Measurements from ENCODE around the gene STAP2.

The STAP2 gene

DNA sequence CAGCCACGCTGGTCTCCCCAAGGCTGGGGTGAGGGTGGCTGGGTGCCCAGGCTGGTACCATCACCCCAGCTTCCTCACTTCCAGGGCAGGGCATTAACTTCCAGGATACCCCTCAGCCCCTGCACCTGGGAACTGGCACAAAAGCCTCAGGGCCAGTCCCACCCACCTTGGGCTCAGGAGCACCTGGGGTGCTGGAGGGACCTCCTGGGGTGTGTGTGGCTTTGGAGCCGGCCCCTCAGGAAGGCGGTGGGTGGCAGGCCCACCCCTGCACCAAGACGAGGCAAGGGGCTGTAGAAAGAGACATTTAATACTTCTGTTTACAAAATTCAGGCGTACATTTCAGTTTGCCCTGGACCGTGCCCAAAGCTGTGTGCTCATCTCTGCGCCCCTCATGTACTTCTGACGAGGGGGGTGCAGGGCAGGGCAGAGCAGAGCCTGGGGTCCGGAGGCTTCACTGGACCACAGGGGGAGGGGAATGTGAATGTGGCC, 21.5 kb upstream of the STAP2 start:
- H3K4me3 ChIP-seq (replicated peaks; ENCODE audit: low read depth, low read length), result no peak overlapping the region
- peaks cover 44% of the 10 kb centered on the region for H3K36me3 ChIP-seq (ENCODE audit: control insufficient read depth, insufficient read depth, low read length)
- TF ChIP-seq, protein P1, sequence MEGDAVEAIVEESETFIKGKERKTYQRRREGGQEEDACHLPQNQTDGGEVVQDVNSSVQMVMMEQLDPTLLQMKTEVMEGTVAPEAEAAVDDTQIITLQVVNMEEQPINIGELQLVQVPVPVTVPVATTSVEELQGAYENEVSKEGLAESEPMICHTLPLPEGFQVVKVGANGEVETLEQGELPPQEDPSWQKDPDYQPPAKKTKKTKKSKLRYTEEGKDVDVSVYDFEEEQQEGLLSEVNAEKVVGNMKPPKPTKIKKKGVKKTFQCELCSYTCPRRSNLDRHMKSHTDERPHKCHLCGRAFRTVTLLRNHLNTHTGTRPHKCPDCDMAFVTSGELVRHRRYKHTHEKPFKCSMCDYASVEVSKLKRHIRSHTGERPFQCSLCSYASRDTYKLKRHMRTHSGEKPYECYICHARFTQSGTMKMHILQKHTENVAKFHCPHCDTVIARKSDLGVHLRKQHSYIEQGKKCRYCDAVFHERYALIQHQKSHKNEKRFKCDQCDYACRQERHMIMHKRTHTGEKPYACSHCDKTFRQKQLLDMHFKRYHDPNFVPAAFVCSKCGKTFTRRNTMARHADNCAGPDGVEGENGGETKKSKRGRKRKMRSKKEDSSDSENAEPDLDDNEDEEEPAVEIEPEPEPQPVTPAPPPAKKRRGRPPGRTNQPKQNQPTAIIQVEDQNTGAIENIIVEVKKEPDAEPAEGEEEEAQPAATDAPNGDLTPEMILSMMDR (IDR thresholded peaks at IDR 0.05; ENCODE audit: insufficient read depth, low read length, poor library complexity, severe bottlenecking), result no peak
- DNase-seq (ENCODE audit: extremely low read depth, insufficient read length), result peak; percentile 7
- H3K27me3 ChIP-seq (replicated peaks; ENCODE audit: control insufficient read depth, insufficient read depth, low read length), result no peaks in the 10 kb centered on the region

DNA sequence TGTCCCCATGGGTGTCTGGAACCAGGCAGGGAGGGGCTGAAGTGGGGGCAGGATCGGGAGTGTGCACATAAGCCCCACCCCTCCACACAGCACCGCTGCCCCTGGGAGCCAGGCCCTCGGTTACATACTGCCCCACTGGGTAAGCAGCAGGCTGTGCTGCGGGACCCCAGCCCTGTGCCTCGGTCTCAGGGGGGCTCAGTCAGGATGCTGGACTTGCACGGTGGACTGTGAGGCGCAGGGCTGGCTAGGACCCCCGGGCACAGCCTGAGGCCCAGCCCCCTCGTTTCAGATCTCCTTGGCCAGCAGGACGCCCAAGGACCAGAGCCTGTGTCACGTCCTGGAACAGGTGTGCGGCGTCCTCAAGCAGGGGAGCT, 21.0 kb upstream of the STAP2 start:
- H3K36me3 ChIP-seq (ENCODE audit: control insufficient read depth, insufficient read depth, low read length), result peaks cover 41% of the 10 kb centered on the region
- no peak for DNase-seq (ENCODE audit: extremely low read depth, insufficient read length)
- no peaks in the 10 kb centered on the region for H3K27me3 ChIP-seq (replicated peaks; ENCODE audit: control insufficient read depth, insufficient read depth, low read length)
- H3K4me3 ChIP-seq (replicated peaks; ENCODE audit: low read depth, low read length), result no peak overlapping the region
- TF ChIP-seq, protein P1 (IDR thresholded peaks at IDR 0.05; ENCODE audit: insufficient read depth, low read length, poor library complexity, severe bottlenecking), result no peak

DNA sequence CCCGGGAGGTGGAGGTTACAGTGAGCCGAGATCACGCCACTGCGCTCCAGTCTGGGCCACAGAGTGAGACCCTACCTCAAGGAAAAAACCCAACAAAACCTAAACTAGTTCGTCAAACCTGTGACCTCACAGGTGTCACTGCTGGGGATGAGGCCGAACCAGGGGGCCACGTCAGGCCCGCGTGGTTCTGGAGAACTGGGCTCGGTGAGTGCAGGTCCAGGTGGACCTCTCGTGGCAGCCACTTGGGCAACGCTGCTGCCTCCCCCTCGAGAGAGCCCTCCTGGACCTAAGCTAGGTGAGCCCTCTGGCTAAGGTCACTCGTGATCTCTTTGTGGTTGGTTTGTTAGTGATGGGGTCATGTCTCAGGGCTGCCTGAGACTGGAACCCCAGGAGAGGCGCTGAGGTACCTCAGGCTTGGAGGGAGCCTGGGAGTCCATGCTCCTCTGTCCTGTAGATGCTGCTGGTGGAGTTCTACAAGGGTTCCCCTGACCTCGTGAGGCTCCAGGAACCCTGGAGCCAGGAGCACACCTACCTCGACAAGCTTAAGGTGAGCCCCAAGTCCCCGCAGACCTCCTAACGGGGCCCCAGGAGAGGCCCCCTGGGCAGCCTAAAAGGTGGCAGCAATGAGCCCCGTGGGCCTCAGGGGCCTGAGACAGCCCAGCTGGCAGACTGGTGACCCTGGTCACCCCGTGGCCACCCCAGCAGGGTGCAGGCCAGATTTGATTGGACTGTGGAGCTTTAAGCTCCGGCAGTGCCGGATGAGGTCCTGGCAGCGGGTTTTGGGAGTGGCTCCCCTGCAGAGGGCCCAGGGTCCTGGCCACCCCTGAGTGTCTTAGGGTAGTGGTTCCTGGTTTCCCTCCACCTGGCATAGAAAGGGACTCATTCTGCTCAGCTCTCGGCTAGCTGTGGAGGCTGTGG, 20.3 kb upstream of the STAP2 start:
- H3K36me3 ChIP-seq (ENCODE audit: control insufficient read depth, insufficient read depth, low read length), result peaks cover 39% of the 10 kb centered on the region
- TF ChIP-seq, protein P1 (IDR thresholded peaks at IDR 0.05; ENCODE audit: insufficient read depth, low read length, poor library complexity, severe bottlenecking), result no peak
- no peak overlapping the region for H3K4me3 ChIP-seq (replicated peaks; ENCODE audit: low read depth, low read length)
- DNase-seq (ENCODE audit: extremely low read depth, insufficient read length), result peak; percentile 2
- no peaks in the 10 kb centered on the region for H3K27me3 ChIP-seq (replicated peaks; ENCODE audit: control insufficient read depth, insufficient read depth, low read length)

DNA sequence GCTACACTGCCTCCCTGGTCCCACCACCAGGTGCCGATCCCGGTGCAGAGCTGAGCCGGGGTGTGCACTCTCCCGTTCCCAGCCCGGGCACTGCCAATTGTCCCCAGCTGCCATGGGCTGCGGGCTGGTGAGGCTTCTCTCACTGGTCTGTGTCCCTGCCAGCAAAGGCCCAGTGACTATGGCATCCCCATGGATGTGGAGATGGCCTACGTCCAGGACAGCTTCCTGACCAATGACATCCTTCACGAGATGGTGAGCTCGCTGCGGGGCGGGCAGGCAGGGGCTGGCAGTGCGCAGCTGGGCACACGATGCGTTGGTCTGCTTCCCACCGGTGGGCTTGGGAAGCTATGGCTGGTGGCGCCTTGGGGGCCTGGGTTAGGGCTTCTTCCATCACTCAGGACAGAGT, 19.3 kb upstream of the STAP2 start:
- DNase-seq (ENCODE audit: extremely low read depth, insufficient read length), result no peak
- no peak overlapping the region for H3K4me3 ChIP-seq (replicated peaks; ENCODE audit: low read depth, low read length)
- H3K27me3 ChIP-seq (replicated peaks; ENCODE audit: control insufficient read depth, insufficient read depth, low read length), result no peaks in the 10 kb centered on the region
- TF ChIP-seq, protein P1 (IDR thresholded peaks at IDR 0.05; ENCODE audit: insufficient read depth, low read length, poor library complexity, severe bottlenecking), result no peak
- peaks cover 29% of the 10 kb centered on the region for H3K36me3 ChIP-seq (ENCODE audit: control insufficient read depth, insufficient read depth, low read length)

DNA sequence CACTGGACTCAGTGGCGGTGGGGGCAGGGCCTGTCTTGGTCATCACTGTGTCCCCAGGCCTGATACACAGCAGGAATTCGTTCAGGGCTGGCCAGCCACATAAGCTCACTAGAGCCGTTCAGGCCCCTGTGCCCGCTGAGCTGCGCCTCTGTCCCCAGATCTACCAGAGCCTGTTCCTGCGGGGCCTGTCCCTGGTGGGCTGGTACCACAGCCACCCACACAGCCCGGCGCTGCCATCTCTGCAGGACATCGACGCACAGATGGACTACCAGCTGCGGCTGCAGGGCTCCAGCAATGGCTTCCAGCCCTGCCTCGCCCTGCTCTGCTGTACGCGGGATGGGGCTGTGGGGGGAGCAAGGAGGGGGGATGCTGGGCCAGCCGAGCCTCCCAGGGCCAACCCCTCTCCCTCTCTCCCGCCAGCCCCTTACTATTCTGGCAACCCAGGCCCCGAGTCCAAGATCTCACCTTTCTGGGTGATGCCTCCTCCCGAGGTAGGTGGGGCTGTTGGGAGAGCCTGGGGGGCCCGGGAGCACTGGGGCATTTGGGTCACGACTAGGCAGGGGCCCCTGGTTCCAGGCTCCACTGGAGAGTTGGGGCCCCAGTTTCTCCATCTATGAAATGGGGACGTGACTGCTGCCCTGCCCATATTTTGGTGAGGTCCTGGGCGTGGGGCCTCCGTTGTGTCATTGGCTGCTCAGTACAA, 18.6 kb upstream of the STAP2 start:
- H3K36me3 ChIP-seq (ENCODE audit: control insufficient read depth, insufficient read depth, low read length), result peaks cover 25% of the 10 kb centered on the region
- H3K27me3 ChIP-seq (replicated peaks; ENCODE audit: control insufficient read depth, insufficient read depth, low read length), result no peaks in the 10 kb centered on the region
- no peak overlapping the region for H3K4me3 ChIP-seq (replicated peaks; ENCODE audit: low read depth, low read length)
- TF ChIP-seq, protein P1 (IDR thresholded peaks at IDR 0.05; ENCODE audit: insufficient read depth, low read length, poor library complexity, severe bottlenecking), result no peak
- no peak for DNase-seq (ENCODE audit: extremely low read depth, insufficient read length)

Measured in GM06990 (cell line).